Memory B cell (primary cell): Measurements from ENCODE around the gene SH3BP4.

ENCODE experiments used
- ATAC-seq: fragments of 150-1000 bp; cut with Tn5 transposase; 2 replicates; pipeline ENCODE4 v1.10.0; 2021; ENCODE audit warnings: low read depth, mild to moderate bottlenecking, moderate library complexity
- DNase-seq, 2 donors: peaks; one replicate each; pipeline ENCODE4 v3.0.0; 2022; ENCODE audit warnings: low spot score in 2 of 2
- H3K27ac Mint-ChIP-seq: one replicate; pipeline ENCODE4 v1.8.0; 2022; ENCODE audit warnings: mild to moderate bottlenecking, moderate library complexity, mixed read lengths
- H3K27me3 Mint-ChIP-seq: one replicate; pipeline ENCODE4 v1.8.0; 2022; ENCODE audit warnings: mixed read lengths
- H3K36me3 Mint-ChIP-seq: one replicate; pipeline ENCODE4 v1.8.0; 2022; ENCODE audit warnings: mild to moderate bottlenecking, mixed read lengths
- H3K4me1 Mint-ChIP-seq: one replicate; pipeline ENCODE4 v1.8.0; 2022; ENCODE audit warnings: mixed read lengths
- H3K4me3 Mint-ChIP-seq: one replicate; pipeline ENCODE4 v1.8.0; 2022; ENCODE audit warnings: mild to moderate bottlenecking, moderate library complexity, mixed read lengths
- H3K9me3 Mint-ChIP-seq: one replicate; pipeline ENCODE4 v1.8.0; 2022; ENCODE audit warnings: mixed read lengths

Gene SH3BP4

GRCh38 chr2:234951664-234952269, at the start of gene SH3BP4:
TSS of gene SH3BP4 (plus strand) at chr2:234952017. CDS start at chr2:235035003, 82,986 bp downstream.
- H3K4me3 Mint-ChIP-seq = peak within 1 kb of the TSS; percentile 77
- H3K27ac Mint-ChIP-seq = no peak within 1 kb of the TSS
- DNase-seq (peak; percentile 17 to 30), ATAC-seq (peak; percentile 77)
- no peaks in the 10 kb centered on the region for H3K36me3 Mint-ChIP-seq
- H3K27me3 Mint-ChIP-seq = peaks cover 19% of the 10 kb centered on the region
- no peaks in the 10 kb centered on the region for H3K9me3 Mint-ChIP-seq
- peaks cover 9% of the 10 kb centered on the region for H3K4me1 Mint-ChIP-seq

GRCh38 chr2:234904785-234905184, 47.0 kb upstream of the SH3BP4 start:
- DNase-seq (no peak), ATAC-seq (no peak)
- Mint-ChIP-seq H3K27ac (no peak overlapping the region), H3K36me3 (no peaks in the 10 kb centered on the region), H3K4me1 (no peaks in the 10 kb centered on the region), H3K27me3 (peaks cover 1% of the 10 kb centered on the region), H3K9me3 (no peaks in the 10 kb centered on the region), H3K4me3 (no peak overlapping the region)

- DNase-seq (no peak), ATAC-seq (no peak)
- H3K27ac Mint-ChIP-seq = no peak overlapping the region
These were observed 46.1 kb upstream of the SH3BP4 start for GRCh38 chr2:234905547-234906265.

GRCh38 chr2:234910186-234910679, 41.6 kb upstream of the SH3BP4 start:
- Mint-ChIP-seq H3K4me3 (no peak overlapping the region), H3K36me3 (no peaks in the 10 kb centered on the region), H3K4me1 (no peaks in the 10 kb centered on the region), H3K27me3 (peaks cover 6% of the 10 kb centered on the region), H3K9me3 (no peaks in the 10 kb centered on the region), H3K27ac (no peak overlapping the region)
- DNase-seq (no peak), ATAC-seq (no peak)

More at GRCh38 chr2:234905547-234906265, 46.1 kb upstream of the SH3BP4 start:
- peaks cover 1% of the 10 kb centered on the region for H3K27me3 Mint-ChIP-seq
- H3K4me1 Mint-ChIP-seq = no peaks in the 10 kb centered on the region
- H3K4me3 Mint-ChIP-seq = no peak overlapping the region
- no peaks in the 10 kb centered on the region for H3K9me3 Mint-ChIP-seq
- H3K36me3 Mint-ChIP-seq = no peaks in the 10 kb centered on the region

- Mint-ChIP-seq H3K9me3 (no peaks in the 10 kb centered on the region), H3K27me3 (peaks cover 8% of the 10 kb centered on the region)
- ATAC-seq = no peak
These were observed 40.5 kb upstream of the SH3BP4 start for GRCh38 chr2:234911271-234911670.

GRCh38 chr2:234912437-234912836, 39.4 kb upstream of the SH3BP4 start:
- ATAC-seq (no peak), DNase-seq (no peak)
- Mint-ChIP-seq H3K9me3 (no peaks in the 10 kb centered on the region), H3K27me3 (peaks cover 7% of the 10 kb centered on the region), H3K4me1 (no peaks in the 10 kb centered on the region), H3K36me3 (no peaks in the 10 kb centered on the region), H3K4me3 (no peak overlapping the region), H3K27ac (no peak overlapping the region)

More at GRCh38 chr2:234911271-234911670, 40.5 kb upstream of the SH3BP4 start:
- no peak for DNase-seq
- no peaks in the 10 kb centered on the region for H3K4me1 Mint-ChIP-seq
- H3K36me3 Mint-ChIP-seq = no peaks in the 10 kb centered on the region
- H3K4me3 Mint-ChIP-seq = no peak overlapping the region
- no peak overlapping the region for H3K27ac Mint-ChIP-seq

- DNase-seq (no peak), ATAC-seq (no peak)
- no peaks in the 10 kb centered on the region for H3K36me3 Mint-ChIP-seq
- H3K4me3 Mint-ChIP-seq = no peak overlapping the region
- no peak overlapping the region for H3K27ac Mint-ChIP-seq
- peaks cover 7% of the 10 kb centered on the region for H3K27me3 Mint-ChIP-seq
- no peaks in the 10 kb centered on the region for H3K9me3 Mint-ChIP-seq
- no peaks in the 10 kb centered on the region for H3K4me1 Mint-ChIP-seq
These were observed 38.6 kb upstream of the SH3BP4 start for GRCh38 chr2:234913208-234913626.

- Mint-ChIP-seq H3K27me3 (peaks cover 7% of the 10 kb centered on the region), H3K4me1 (no peaks in the 10 kb centered on the region), H3K27ac (no peak overlapping the region), H3K9me3 (peaks cover 2% of the 10 kb centered on the region), H3K4me3 (no peak overlapping the region), H3K36me3 (no peaks in the 10 kb centered on the region)
- DNase-seq = no peak
- ATAC-seq = no peak
These were observed 37.3 kb upstream of the SH3BP4 start for GRCh38 chr2:234914371-234915154.

GRCh38 chr2:234916674-234917073, 35.1 kb upstream of the SH3BP4 start:
- Mint-ChIP-seq H3K9me3 (peaks cover 5% of the 10 kb centered on the region), H3K27me3 (peaks cover 5% of the 10 kb centered on the region), H3K36me3 (no peaks in the 10 kb centered on the region), H3K4me3 (no peak overlapping the region), H3K4me1 (no peaks in the 10 kb centered on the region), H3K27ac (no peak overlapping the region)
- ATAC-seq = no peak
- DNase-seq = no peak

GRCh38 chr2:234917211-234917975, 34.4 kb upstream of the SH3BP4 start:
- ATAC-seq = no peak
- no peak for DNase-seq
- H3K4me3 Mint-ChIP-seq = no peak overlapping the region
- peaks cover 5% of the 10 kb centered on the region for H3K9me3 Mint-ChIP-seq
- peaks cover 4% of the 10 kb centered on the region for H3K27me3 Mint-ChIP-seq
- H3K36me3 Mint-ChIP-seq = no peaks in the 10 kb centered on the region
- H3K27ac Mint-ChIP-seq = no peak overlapping the region
- H3K4me1 Mint-ChIP-seq = no peaks in the 10 kb centered on the region

GRCh38 chr2:234919711-234920110, 32.1 kb upstream of the SH3BP4 start:
- H3K4me3 Mint-ChIP-seq = no peak overlapping the region
- H3K36me3 Mint-ChIP-seq = no peaks in the 10 kb centered on the region
- ATAC-seq (no peak), DNase-seq (no peak)
- H3K9me3 Mint-ChIP-seq = peaks cover 7% of the 10 kb centered on the region
- no peaks in the 10 kb centered on the region for H3K4me1 Mint-ChIP-seq
- peaks cover 9% of the 10 kb centered on the region for H3K27me3 Mint-ChIP-seq
- no peak overlapping the region for H3K27ac Mint-ChIP-seq

- H3K4me1 Mint-ChIP-seq = no peaks in the 10 kb centered on the region
- no peaks in the 10 kb centered on the region for H3K36me3 Mint-ChIP-seq
These were observed 31.0 kb upstream of the SH3BP4 start for GRCh38 chr2:234920836-234921235.

GRCh38 chr2:234929002-234929401, 22.8 kb upstream of the SH3BP4 start:
- H3K4me3 Mint-ChIP-seq = no peak overlapping the region

More at GRCh38 chr2:234920836-234921235, 31.0 kb upstream of the SH3BP4 start:
- no peak overlapping the region for H3K4me3 Mint-ChIP-seq
- H3K9me3 Mint-ChIP-seq = peaks cover 9% of the 10 kb centered on the region
- H3K27me3 Mint-ChIP-seq = peaks cover 11% of the 10 kb centered on the region
- H3K27ac Mint-ChIP-seq = no peak overlapping the region
- DNase-seq = no peak
- ATAC-seq = no peak

More at GRCh38 chr2:234929002-234929401, 22.8 kb upstream of the SH3BP4 start:
- Mint-ChIP-seq H3K27ac (no peak overlapping the region), H3K36me3 (no peaks in the 10 kb centered on the region), H3K4me1 (no peaks in the 10 kb centered on the region), H3K9me3 (peaks cover 3% of the 10 kb centered on the region), H3K27me3 (peaks cover 6% of the 10 kb centered on the region)
- ATAC-seq = no peak
- DNase-seq = no peak
